Measurements from ENCODE around the gene STOX1. TPM values are rescaled to one million over a fixed set of nuclear protein-coding genes. Genes with fewer than 3 reads are reported as not detected.

STOX1 gene
- total RNA-seq, 1 experiment from 2014 or later = 5.9 TPM

DNA sequence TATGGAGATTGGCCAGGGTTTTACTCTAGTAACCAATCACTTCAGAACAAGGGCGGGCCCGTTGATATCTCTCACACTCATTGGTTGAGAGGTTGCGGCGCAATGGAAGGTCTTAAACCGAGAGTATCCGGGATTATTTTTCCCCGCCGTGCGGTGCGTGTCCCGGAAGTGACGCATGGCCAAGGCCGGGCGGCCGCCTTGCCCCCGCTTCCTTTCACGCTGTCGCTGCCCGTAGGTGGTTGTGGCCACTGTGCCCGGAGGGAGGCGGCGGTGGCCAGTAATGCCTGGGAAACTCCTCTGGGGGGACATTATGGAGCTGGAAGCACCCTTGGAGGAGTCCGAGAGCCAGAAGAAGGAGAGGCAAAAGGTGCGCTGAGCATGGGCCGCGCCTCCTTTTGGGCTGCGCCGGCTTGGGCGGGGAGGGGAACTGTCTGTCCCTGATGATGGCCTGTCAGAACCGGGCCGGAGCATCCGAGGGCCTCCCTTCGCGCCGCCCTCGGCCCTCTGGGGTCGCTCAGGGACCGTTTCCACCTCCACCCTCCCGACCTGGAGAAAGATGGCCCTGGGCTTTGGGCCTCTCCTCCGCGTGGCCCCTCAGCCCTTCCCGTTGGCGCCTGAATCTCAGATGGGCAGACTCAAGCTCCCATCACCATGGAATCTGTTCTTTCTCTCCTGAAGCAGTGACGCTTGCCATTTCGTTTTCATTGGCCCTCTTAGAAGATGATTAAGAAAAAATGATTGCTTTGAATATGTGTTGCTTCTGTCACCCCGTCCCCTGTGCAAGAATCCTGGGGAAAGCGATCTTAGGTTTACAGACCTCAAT is 74.0 kb downstream of the STOX1 start, which contains the start of gene DDX50 (continued):
- peak; percentile 60 for TF ChIP-seq YY1 (IDR thresholded peaks at IDR 0.05; ENCODE audit: extremely low read depth, insufficient replicate concordance, low read depth, low read length)
- peak; percentile 89 for TF ChIP-seq EGR1 (IDR thresholded peaks at IDR 0.05; ENCODE audit: low read depth)
- no peak for TF ChIP-seq CEBPB (IDR thresholded peaks at IDR 0.05; ENCODE audit: low read depth)
- TF ChIP-seq SP1 (IDR thresholded peaks at IDR 0.05; ENCODE audit: low read depth) = peak; percentile 84
- 0 out of 2 replicates have a peak, but pooled peaks have one; percentile 46 for TF ChIP-seq CBX3 (IDR thresholded peaks at IDR 0.05; ENCODE audit: low read depth)

DNA sequence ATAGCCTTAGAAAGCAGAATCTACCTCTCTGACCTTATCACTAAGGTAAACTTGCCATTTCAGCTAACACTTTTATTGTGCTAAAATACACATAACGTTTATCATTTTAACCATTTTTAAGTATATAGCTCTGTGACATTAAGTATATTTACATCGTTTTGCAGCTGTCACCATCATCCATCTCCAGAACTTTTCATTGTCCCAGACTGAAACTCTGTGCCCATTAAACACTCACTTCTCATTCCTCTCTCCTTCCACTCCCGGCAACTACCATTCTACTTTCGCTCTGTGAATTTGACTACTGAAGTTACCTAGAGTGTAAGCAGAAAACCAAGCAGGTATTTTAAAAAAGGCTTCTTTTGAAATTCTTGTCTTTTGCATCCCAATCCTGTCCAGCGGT is 75.1 kb downstream of the STOX1 start:
- Histone ChIP-seq H4K20me1 (ENCODE audit: insufficient read depth) (no peaks in the 10 kb centered on the region), H3K27me3 (ENCODE audit: insufficient read depth, low read length) (no peaks in the 10 kb centered on the region), H3K4me3 (replicated peaks in 1 of 2; ENCODE audit: low read depth in 1 of 2, low read length in 2 of 2) (peak overlapping the region; percentile 81 to 89), H3K4me2 (ENCODE audit: low read length) (peak overlapping the region; percentile 85), H3K9me2 (ENCODE audit: insufficient read depth) (no peaks in the 10 kb centered on the region), H2AFZ (ENCODE audit: low read depth, low read length, poor library complexity, severe bottlenecking) (no peak overlapping the region), H3K79me2 (ENCODE audit: insufficient read depth, low read length) (peaks cover 38% of the 10 kb centered on the region), H3K4me1 (ENCODE audit: control insufficient read depth in 1 of 2, insufficient read depth in 2 of 2, low read length in 2 of 2) (peaks cover 3 to 18% of the 10 kb centered on the region in 2 experiments; a peak in 3 of 4 replicates), H3K9me3 (ENCODE audit: control insufficient read depth in 1 of 2, insufficient read depth in 1 of 2, low read depth in 1 of 2, low read length in 2 of 2) (no peaks in the 10 kb centered on the region), H3K9ac (ENCODE audit: low read length) (peak overlapping the region; percentile 86), H3K36me3 (ENCODE audit: control insufficient read depth in 1 of 2, insufficient read depth in 2 of 2, low read length in 2 of 2) (peaks cover 3 to 8% of the 10 kb centered on the region in 2 experiments; a peak in 2 of 4 replicates), H3K27ac (ENCODE audit: low read depth, low read length) (no peak overlapping the region)
- TF ChIP-seq, protein P1, sequence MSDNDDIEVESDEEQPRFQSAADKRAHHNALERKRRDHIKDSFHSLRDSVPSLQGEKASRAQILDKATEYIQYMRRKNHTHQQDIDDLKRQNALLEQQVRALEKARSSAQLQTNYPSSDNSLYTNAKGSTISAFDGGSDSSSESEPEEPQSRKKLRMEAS (IDR thresholded peaks at IDR 0.05) = no peak
- TF ChIP-seq TCF7L2 (IDR thresholded peaks at IDR 0.05; ENCODE audit: borderline replicate concordance, extremely low read depth, insufficient read depth, insufficient read length) (no peak), CBX3 (IDR thresholded peaks at IDR 0.05; ENCODE audit: low read depth) (no peak), EZH2phosphoT487 (IDR thresholded peaks at IDR 0.05; ENCODE audit: borderline replicate concordance) (no peak), RAD21 (IDR thresholded peaks at IDR 0.05; ENCODE audit: low read depth) (no peak), JUND (IDR thresholded peaks at IDR 0.05) (no peak), ZFX (IDR thresholded peaks at IDR 0.05) (no peak), SRF (IDR thresholded peaks at IDR 0.05; ENCODE audit: low read depth) (no peak)
- TF ChIP-seq, protein P2, sequence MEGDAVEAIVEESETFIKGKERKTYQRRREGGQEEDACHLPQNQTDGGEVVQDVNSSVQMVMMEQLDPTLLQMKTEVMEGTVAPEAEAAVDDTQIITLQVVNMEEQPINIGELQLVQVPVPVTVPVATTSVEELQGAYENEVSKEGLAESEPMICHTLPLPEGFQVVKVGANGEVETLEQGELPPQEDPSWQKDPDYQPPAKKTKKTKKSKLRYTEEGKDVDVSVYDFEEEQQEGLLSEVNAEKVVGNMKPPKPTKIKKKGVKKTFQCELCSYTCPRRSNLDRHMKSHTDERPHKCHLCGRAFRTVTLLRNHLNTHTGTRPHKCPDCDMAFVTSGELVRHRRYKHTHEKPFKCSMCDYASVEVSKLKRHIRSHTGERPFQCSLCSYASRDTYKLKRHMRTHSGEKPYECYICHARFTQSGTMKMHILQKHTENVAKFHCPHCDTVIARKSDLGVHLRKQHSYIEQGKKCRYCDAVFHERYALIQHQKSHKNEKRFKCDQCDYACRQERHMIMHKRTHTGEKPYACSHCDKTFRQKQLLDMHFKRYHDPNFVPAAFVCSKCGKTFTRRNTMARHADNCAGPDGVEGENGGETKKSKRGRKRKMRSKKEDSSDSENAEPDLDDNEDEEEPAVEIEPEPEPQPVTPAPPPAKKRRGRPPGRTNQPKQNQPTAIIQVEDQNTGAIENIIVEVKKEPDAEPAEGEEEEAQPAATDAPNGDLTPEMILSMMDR (IDR thresholded peaks at IDR 0.05 in 2 of 3, conservative IDR thresholded peaks at IDR 0.05 in 1 of 3; ENCODE audit: borderline replicate concordance in 1 of 3, insufficient read depth in 1 of 3, low read depth in 2 of 3, low read length in 2 of 3) = no peak
- CTCF ChIA-PET = no interaction called here
- RAD21 ChIA-PET (ENCODE audit: low non-redundant PET in 1 of 2, low total read pairs in 2 of 2, uncharacterized antibody in 2 of 2, unreplicated experiment in 2 of 2) = no interaction called here
- POLR2A ChIA-PET = no interaction called here
- ATAC-seq (no peak), DNase-seq (ENCODE audit: low read depth, low spot score) (no peak)
- intact Hi-C loops (cut with micrococcal nuclease) = no loop called here
- BruUV-seq (replicated peaks) = no TSS peak

All from HCT116 (cell line).